Ovary (tissue), 9 donors: ENCODE measurements around the gene CACFD1. TPM values are rescaled to one million over a fixed set of nuclear protein-coding genes. Genes with fewer than 3 reads are reported as not detected.

Experiments
- DNase-seq, 5 donors: peaks; one replicate each; pipeline ENCODE4 v3.0.0-alpha.2; 2019 to 2020
- H3K27ac ChIP-seq, 2 donors: fragments of 200-600 bp; one replicate each; pipeline versions ENCODE4 v1.5.1 to v1.8.0; 2019 to 2022
- H3K27me3 ChIP-seq: fragments of 200-600 bp; one replicate; pipeline ENCODE4 v1.8.0; 2022
- H3K36me3 ChIP-seq: fragments of 200-600 bp; sonication (generic); one replicate; pipeline ENCODE4 v1.5.1; 2019
- H3K4me1 ChIP-seq: one replicate; pipeline ENCODE4 v1.8.1; 2013; ENCODE audit warnings: mild to moderate bottlenecking, moderate library complexity; ENCODE audit not compliant: insufficient read depth
- H3K4me3 ChIP-seq: fragments of 200-600 bp; sonication (generic); one replicate; pipeline ENCODE4 v1.5.1; 2017
- H3K9me3 ChIP-seq, 2 donors: fragments of 200-600 bp in 1 of 2; sonication (generic) in 1 of 2; one replicate each; pipeline versions ENCODE4 v1.5.1 to v1.8.1; 2013 to 2019; ENCODE audit warnings: mild to moderate bottlenecking in 1 of 2, moderate library complexity in 1 of 2
- EP300 ChIP-seq: sonication (generic); formaldehyde crosslinking; IDR thresholded peaks from one replicate; pipeline ENCODE4 v1.6.1; 2017; ENCODE audit warnings: antibody characterized with exemption
- POLR2A ChIP-seq: fragments of 450-650 bp; IDR thresholded peaks from one replicate; pipeline ENCODE4 v1.6.1; 2017; ENCODE audit warnings: antibody characterized with exemption, mild to moderate bottlenecking, moderate library complexity
- WGBS, 3 donors: extraction: QIAGEN DNeasy Blood & Tissue Kit in 1 of 3; methylation state at CpG; one replicate each; pipeline versions ENCODE4 v1.1.5 to v1.1.7; 2013 to 2017; 5-methylcytosine and 5-hydroxymethylcytosine counted together
- intact Hi-C, 4 donors: fragments of 100-400 bp; cut with DNase I; formaldehyde crosslinking; loops; one replicate each; pipeline versions ENCODE4 v1.11.0 to v1.15.1; 2022 to 2023
- polyA plus RNA-seq, 2 donors: library from polyadenylated mRNA; stranded (reverse); fragments of 200-250 nt in 1 of 2; fragments of 350-450 nt in 1 of 2; fragmentation: Illumina TruSeq in 1 of 2; extraction: RNeasy Lipid Tissue Mini Kit (QIAGEN cat#74804) in 1 of 2; gene quantifications; one replicate each; pipeline ENCODE4 v1.2.3, GENCODE V29; 2013 to 2014
- total RNA-seq, 7 donors: library from RNA; depleted of rRNA in 2 of 7; stranded (reverse); fragments of >200 nt in 2 of 7; fragmentation: NEBNext Ultra II Directional in 3 of 7; extraction: Animal tissue kit (Norgen Biotek cat#: 25700) in 3 of 7; gene quantifications; one replicate each; pipeline versions ENCODE4 v1.1.0 to v1.2.4, GENCODE V29; 2016 to 2023
- TF ChIP-seq, protein P1 (sequence below), 3 donors: fragments of 450-650 bp in 2 of 3; fragments of 200-600 bp in 1 of 3; IDR thresholded peaks; one replicate each; pipeline versions ENCODE4 v1.5.1 to v1.8.0; 2016 to 2022; ENCODE audit warnings: antibody characterized with exemption in 3 of 3, mild to moderate bottlenecking in 1 of 3
- donor health status: DM: no; HTN: no; CAD: no; lungs with moderate emphysema.
- donor health status: DM: no; HTN: no; CAD: no.
- donor health status: Bipolar disorder and iron deficiency.
- donor health status: DM: yes; HTN: yes; CAD: no.
- donor health status: DM: no; HTN: no; CAD: no.
- donor health status: DM: yes; HTN: yes; CAD: no.

The CACFD1 gene
- total and polyA plus RNA-seq, 9 donors: 1.6 to 23.4 (median 16.0) TPM

DNA sequence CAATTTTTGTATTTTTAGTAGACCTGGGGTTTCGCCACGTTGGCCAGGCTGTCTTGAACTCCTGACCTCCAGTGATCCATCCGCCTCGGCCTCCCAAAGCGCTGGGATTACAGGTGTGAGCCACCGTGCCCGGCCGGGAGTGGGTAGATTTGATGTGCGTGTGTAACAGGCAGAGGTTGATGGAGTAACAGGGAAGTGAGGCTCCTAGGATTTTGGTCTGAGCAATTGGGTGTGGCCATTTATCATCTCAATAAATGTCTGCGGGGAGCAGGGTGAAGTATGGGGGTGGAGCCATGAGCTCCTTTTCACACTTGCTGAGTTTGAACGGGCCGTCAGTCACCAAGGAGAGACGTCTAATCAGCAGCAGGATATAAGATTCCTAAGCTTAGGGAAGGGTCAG, 40.8 kb upstream of the CACFD1 start:
- no peak overlapping the region for H3K4me3 ChIP-seq
- H3K36me3 ChIP-seq: no peaks in the 10 kb centered on the region
- 66 to 77% (median 68%) methylated on average over 13 of the region's 13 CpGs for WGBS, 3 donors
- H3K9me3 ChIP-seq: no peaks in the 10 kb centered on the region
- DNase-seq: no peak
- no peak overlapping the region for H3K27ac ChIP-seq
- TF ChIP-seq EP300 (no peak), POLR2A (no peak)
- TF ChIP-seq, protein P1, sequence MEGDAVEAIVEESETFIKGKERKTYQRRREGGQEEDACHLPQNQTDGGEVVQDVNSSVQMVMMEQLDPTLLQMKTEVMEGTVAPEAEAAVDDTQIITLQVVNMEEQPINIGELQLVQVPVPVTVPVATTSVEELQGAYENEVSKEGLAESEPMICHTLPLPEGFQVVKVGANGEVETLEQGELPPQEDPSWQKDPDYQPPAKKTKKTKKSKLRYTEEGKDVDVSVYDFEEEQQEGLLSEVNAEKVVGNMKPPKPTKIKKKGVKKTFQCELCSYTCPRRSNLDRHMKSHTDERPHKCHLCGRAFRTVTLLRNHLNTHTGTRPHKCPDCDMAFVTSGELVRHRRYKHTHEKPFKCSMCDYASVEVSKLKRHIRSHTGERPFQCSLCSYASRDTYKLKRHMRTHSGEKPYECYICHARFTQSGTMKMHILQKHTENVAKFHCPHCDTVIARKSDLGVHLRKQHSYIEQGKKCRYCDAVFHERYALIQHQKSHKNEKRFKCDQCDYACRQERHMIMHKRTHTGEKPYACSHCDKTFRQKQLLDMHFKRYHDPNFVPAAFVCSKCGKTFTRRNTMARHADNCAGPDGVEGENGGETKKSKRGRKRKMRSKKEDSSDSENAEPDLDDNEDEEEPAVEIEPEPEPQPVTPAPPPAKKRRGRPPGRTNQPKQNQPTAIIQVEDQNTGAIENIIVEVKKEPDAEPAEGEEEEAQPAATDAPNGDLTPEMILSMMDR (IDR thresholded peaks at IDR 0.05): no peak
- H3K4me1 ChIP-seq: peaks cover 3% of the 10 kb centered on the region
- H3K27me3 ChIP-seq: no peaks in the 10 kb centered on the region
- intact Hi-C loops: no loop called here

DNA sequence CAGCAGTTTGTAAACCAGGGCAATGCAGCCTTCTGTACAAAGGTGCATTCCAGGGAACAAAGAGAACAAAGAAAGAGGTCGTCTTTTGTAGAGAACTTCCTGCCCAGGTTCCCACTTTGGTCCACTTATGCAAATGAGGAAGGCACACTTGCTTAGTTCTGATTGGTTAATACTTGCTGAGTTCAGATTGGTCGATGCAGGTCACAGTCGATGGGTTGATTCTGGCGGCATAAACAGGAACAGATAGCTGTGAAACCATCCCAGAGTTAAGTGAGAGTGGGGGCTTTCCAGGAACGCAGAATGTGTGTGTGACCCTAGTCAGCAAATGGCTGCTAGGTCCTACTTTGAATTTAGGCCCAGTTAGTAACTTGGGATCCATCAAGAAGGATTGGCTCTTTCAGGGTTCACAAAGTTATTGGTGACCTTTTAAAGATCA, 39.4 kb upstream of the CACFD1 start:
- no peaks in the 10 kb centered on the region for H3K9me3 ChIP-seq
- TF ChIP-seq, protein P1 (IDR thresholded peaks at IDR 0.05): no peak
- TF ChIP-seq POLR2A (no peak), EP300 (no peak)
- no peaks in the 10 kb centered on the region for H3K36me3 ChIP-seq
- H3K4me1 ChIP-seq: peaks cover 3% of the 10 kb centered on the region
- no peak overlapping the region for H3K4me3 ChIP-seq
- no peak overlapping the region for H3K27ac ChIP-seq
- intact Hi-C loops: no loop called here
- H3K27me3 ChIP-seq: no peaks in the 10 kb centered on the region
- DNase-seq: no peak
- 48 to 61% (median 55%) methylated on average over 5 of the region's 5 CpGs for WGBS, 3 donors

DNA sequence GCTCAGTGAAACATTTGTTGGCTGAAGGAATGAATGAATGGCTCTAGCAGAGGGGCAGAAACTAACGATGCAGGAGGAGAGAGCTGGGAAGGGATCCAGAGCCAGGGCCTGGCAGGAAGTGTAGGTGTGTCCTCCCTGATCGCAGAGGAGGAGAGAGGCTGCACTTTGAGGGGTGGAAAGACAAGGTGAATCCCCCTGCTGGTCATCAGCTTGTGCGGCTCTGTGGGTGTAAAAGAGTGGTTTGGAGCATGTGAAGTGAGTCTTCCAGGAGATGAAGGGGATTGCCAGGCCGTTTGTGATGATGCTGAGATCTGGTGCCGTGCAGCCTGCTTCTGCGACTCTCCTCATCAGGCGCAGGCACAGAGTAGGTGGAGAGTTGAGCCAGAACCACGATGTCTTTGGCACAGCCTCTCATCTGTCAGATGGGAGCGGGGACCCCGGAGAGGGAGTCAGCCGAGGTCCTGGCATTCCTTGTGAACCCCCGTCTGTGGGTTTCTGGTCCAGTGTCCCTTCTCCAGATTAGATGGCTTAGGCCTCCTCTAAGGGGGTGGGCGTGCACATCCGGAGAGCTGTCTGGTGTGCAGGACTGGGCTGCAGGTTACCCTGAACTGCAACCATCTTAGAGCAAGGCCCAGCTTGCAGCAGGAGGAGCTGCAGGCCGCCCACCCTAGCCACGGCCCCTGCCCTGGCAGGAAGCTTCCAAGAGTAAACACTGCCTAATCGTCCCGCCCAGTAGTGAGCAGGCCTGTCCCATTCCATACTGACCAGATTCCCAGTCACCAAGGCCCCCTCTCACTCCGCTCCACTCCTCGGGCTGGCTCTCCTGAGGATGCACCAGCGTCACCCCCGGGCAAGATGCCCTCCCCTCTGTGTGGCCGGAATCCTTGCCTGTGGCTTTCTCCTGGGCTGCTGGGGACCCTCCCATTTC, 37.9 kb upstream of the CACFD1 start, which contains the start of gene ADAMTS13:
Gene ADAMTS13, plus strand, starts transcription at position 753 of the 928 bp plus-strand sequence. Its CDS starts 77 bp downstream, at position 830.
- TF ChIP-seq POLR2A (no peak), EP300 (no peak)
- TF ChIP-seq, protein P1 (IDR thresholded peaks at IDR 0.05): no peak
- peaks cover 3% of the 10 kb centered on the region for H3K4me1 ChIP-seq
- no peaks in the 10 kb centered on the region for H3K36me3 ChIP-seq
- H3K27ac ChIP-seq: no peak within 1 kb of the TSS
- no peaks in the 10 kb centered on the region for H3K9me3 ChIP-seq
- intact Hi-C loops: no loop called here
- no peak for DNase-seq
- 55 to 59% (median 56%) methylated on average over 23 of the region's 23 CpGs for WGBS, 3 donors
- no peaks in the 10 kb centered on the region for H3K27me3 ChIP-seq
- H3K4me3 ChIP-seq: no peak within 1 kb of the TSS

DNA sequence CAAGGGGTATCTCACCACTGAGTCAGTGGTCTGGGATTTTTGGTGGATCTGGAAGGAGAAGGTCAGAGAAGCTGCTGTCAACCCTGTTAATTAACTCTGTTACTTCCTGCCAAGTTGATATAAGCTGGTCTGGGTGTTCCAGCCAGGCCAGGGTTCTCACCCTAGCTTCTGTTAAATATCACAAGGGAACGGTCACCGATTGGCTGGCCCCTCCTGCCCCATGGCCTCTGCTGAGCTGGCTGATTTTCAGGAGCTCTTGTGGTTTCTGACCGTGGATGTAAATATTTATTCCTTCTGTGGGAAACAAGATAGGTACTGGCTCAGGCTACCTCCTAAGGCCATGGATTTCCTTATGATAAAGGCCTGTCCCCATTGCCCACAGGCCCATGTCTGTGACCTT, 36.6 kb upstream of the CACFD1 start:
- Histone ChIP-seq H3K27ac (no peak overlapping the region), H3K27me3 (no peaks in the 10 kb centered on the region), H3K9me3 (no peaks in the 10 kb centered on the region), H3K4me3 (no peak overlapping the region), H3K4me1 (no peaks in the 10 kb centered on the region), H3K36me3 (no peaks in the 10 kb centered on the region)
- 20 to 32% (median 30%) methylated on average over 3 of the region's 3 CpGs for WGBS, 3 donors
- intact Hi-C loops: no loop called here
- no peak for DNase-seq
- TF ChIP-seq, protein P1 (IDR thresholded peaks at IDR 0.05): no peak
- TF ChIP-seq POLR2A (no peak), EP300 (no peak)
